ENCODE measurements around the gene CA7.
"Not testable (repeated sequence)": the region's sequence is repeated elsewhere in the genome, so short reads cannot be mapped to it uniquely, and the experiment has no call there.

The CA7 gene

DNA sequence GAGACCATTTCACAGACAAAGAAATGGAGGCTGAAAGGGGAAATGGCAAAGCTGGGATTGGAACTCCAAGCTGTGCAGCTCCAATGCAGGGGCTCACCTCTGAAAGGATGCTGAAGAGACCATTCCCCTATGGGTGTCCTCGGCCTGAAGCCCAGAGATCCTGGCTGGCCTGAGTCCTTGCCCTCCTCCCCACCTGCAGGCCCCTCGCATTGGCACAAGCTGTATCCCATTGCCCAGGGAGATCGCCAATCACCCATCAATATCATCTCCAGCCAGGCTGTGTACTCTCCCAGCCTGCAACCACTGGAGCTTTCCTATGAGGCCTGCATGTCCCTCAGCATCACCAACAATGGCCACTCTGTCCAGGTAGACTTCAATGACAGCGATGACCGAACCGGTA lies 2.6 kb downstream of the CA7 start:
- no peak for FAIRE-seq

DNA sequence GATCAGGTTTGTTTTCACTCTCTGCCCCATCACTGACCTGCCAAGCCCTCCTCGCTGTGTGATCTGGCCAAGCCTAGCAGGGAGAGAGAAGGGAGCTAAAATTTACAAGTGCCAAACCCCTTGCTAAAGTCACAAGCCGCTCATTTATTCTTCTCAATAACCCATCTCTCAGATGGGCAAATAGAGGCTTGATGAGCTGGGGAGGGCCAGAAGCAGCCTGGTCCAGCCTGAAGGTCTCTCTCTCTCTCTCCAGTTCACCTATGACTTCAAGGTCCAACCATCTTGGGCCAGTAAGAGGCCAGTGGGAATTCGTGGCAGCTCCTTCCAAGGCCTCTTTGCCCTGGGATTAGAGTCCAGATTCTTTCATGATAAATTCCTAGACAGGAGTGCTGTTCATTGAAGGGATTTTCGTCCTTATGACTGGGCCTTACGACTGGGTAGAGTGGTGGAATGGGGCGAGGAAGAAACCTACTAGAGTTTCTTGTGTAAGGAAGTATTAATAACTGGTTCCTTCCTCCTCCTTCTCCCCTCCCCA lies 3.4 kb downstream of the CA7 start:
- no peak for FAIRE-seq

DNA sequence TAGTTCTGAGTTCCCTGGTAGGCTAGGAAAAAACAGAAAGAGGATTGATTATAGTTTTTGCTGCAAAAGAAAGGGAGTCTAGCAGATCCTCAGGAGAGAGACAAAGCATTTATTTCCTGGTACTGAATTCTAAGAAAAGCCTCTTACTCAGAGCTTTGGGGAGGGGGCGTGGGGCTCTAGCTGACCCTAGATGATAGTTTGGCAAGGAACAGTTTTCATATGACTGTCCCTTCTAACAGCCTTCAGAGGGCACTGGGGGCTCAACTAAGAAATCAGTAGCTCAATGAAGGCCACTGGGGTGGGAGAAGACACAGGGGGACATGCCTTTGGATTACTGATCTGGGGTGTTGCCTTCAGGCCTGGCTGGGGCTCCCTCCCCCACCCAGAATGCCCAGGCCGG lies 4.0 kb downstream of the CA7 start:
- FAIRE-seq: no peak

DNA sequence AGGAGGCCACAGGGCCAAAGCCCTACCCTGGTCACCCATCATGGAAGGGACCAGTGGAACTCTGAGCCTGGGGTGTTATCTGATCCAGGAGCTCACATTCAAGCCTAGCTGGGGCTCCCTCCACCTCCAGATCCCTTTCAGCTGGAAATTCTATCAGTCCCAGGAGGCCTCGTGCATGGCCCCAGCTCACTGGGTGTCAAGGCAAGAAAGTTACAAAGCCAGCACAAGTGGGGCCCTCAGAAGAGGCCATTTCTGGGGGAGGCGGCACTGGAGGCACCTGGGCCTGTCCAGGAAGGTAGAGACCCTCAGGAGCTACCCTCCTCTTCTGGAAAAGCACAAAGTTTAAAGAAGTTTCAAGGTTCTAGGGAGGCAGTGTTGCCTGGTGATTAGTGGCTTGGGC lies 4.8 kb downstream of the CA7 start:
- FAIRE-seq: no peak

DNA sequence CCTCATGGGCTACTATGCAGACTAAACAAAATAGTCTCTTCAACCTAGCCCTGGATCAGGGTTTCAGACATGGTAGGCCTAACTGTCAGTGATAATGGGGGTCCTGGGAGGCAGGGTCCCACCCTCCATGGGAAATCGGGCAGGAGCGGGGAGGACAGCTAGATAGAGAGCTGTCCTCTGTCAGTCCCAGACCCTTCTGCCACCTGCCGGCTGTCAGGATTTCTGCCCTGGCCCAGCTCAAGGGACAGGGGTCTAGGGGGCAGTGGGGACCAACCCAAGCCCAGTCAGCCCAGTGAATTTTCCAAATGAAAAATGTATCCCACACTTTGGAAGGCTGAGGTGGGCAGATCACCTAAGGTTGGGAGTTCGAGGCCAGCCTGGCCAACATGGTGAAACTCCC lies 5.3 kb downstream of the CA7 start:
- no peak for FAIRE-seq

DNA sequence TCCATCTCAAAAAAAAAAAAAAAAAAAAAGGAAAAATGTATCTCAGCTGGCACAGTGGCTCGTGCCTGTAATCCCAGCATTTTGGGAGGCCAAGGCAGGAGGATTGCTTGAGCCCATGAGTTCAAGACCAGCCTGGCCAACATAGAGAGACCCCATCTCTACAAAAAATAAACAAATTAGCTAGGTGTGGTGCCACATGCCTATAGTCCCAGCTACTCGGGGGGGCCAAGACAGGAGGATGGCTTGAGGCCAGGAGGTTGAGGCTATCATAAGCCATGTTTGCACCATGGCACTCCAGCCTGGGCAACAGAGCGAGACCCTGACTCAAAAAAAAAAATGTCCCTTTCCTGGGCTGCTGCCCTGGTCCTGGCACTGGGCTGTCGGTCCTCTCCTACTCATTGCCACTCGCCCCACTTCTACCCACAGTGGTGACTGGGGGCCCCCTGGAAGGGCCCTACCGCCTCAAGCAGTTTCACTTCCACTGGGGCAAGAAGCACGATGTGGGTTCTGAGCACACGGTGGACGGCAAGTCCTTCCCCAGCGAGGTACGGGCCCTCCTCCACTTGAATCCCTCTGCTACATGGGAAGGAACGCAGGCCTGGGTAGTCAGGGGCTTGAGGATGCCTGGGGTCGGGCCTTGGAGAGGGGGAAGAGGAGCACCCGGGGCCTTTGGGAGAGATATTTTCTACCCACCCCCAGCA lies 6.1 kb downstream of the CA7 start:
- no peak for FAIRE-seq

DNA sequence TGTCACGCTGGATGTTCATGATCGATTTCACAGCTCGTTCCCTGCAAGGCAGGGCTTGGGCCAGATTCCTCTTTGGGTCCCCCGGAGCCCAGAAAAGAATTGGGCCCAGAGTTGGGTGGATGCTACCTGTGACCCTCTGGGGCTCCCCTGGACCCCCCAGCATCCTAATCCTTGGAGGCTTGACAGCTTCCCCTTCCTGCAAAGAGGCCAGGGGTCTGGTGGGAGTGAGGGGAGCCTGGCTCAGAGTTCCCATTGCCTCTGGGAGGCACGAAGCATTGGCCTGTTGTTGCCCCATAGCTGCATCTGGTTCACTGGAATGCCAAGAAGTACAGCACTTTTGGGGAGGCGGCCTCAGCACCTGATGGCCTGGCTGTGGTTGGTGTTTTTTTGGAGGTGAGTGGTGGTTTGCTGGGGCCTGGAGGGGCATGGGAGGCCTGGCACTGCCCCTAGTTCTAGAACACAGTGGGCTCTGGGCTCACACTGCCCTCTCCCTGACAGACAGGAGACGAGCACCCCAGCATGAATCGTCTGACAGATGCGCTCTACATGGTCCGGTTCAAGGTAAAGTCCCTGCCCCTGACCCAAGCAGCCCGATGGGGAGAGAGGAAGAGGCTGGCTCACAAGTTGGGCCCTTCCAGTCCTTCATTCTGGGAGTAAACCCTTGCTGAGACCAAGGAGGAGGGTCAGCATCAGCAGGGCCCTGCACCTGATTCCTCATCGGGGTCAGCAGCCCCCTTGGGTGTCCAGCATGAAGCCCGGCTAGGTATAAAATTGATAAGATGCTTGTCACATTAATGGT lies 7.2 kb downstream of the CA7 start:
- no peak for FAIRE-seq

DNA sequence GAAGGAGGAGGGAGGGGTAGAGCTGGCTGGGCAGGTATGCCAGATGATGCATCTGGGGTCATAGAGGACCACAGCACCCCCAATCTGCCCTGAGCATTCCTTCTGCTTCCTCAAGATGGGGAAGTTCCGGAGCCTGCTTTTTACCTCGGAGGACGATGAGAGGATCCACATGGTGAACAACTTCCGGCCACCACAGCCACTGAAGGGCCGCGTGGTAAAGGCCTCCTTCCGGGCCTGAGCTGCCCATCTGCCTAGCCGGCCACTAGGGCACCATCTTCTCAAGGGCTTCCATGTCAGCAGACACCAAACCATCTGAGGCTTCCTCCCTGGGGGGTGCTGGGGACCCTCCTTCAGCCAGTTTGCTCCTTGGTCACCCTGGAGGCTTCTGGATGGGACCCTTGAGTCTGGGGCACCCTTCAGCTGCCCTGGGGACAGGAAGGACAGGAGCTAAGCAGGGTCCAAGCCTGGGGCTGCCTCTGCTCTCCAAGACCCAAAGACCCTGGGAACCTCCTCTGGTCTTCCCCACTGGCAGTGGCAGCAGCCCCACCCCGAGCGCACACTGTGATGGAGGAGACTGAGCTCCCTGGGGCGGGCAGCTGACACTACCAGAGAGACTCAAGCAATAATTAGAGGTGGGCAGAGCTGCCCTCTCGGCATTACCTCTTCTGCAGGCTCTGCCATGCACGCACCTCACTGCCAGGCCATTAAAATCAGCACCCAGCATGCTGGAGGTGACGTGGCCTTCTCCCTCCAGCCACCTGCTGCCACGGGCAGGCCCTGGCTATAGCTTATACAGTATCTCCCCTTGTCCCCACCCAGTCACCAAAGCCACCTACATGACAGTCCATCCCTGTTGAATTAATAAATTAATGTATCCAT lies 9.3 kb downstream of the CA7 start:
- FAIRE-seq: no peak

DNA sequence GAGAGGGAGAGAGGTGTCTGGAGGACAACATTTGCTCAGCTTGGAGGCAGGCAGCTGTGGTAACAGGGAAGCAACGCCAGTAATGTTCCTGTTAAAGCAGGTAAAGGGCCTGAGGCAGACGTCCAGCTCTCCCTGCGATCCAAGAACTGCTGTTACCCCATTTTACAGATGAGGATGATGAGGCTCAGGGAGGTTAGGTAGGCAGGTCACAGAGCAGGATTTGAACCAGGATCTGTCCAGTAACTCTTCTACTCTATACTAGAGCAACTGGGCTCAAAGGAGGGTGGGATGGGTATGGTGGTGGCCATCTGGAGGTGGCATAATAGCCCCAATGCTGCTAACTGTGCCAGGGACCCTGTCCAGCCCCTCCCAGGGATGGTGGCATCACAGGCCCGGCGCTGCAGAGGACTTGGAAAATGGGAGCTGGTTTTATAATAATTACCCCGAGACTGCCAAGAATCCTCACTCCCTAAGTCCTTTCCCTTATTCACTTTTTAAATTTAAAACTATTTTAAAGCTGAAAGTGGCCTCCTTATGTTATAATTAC lies 12.0 kb downstream of the CA7 start:
- FAIRE-seq: no peak

DNA sequence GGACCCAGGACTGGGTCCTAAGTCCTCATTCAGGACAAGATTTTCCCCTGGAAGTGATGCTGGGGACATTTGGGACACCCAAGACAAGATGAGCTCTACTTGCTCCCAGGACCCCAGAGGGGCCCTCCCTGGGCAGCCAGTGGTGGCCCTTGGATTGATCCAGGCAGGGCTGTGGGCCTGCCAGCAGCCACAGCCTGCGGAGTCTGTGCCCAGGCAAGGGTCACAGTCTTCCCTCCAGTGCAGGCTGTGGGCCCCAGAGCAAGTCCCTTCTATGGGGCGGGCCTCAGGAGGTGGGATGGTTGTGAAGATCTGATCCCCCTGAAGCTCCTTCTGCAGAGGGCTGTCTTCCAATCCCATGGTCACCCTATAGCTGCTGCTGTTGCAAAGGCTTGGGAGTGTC lies 12.6 kb downstream of the CA7 start:
- FAIRE-seq: no peak

DNA sequence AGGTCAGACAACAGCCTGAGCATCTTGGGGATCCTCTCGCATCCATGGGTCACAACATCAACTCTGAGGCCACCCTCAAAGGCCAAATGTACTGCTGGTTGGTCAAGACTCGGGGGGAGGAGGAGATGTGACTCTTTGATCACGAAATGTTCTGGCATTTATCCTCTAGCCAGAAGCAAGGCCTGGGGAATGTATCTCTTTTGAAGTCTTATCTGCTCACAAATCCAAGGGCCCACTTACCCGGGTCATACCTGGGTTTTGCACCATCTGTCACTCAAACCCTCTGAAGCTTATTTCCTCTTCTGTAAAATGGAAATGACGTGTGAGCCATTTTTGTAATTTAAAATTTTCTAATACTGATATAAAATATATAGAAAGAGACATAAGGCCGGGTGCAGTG lies 13.2 kb downstream of the CA7 start:
- FAIRE-seq: no peak

DNA sequence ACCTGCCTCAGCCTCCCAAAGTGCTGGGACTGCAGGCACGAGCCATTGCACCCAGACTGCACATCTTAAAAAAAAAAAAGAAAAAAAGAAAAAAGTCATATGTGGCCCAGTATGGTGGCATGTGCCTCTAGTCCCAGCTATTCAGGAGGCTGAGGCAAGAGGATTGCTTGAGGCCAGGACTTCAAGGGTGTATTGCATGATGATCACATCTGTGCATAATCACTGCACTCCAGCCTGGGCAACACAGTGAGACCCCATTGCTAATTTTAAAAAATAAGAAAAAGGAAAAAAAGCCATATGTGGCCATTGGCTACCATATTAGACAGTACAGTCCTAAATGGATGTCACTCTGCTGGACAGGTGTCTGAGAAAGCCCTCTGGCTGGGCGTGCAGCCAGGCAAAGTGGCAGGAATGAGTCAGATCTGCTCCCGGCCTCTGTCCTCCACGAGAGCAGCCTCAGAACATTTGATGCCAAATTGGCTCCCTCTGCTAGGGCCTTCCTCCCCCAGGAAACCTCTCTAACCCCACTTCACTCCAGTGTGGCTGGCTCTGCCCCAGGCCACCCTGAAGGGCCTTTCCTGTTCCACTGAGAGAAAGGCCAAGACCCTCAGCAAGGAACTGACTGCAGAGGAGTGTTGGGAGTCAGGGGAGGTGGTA lies 14.7 kb downstream of the CA7 start:
- no peak for FAIRE-seq

DNA sequence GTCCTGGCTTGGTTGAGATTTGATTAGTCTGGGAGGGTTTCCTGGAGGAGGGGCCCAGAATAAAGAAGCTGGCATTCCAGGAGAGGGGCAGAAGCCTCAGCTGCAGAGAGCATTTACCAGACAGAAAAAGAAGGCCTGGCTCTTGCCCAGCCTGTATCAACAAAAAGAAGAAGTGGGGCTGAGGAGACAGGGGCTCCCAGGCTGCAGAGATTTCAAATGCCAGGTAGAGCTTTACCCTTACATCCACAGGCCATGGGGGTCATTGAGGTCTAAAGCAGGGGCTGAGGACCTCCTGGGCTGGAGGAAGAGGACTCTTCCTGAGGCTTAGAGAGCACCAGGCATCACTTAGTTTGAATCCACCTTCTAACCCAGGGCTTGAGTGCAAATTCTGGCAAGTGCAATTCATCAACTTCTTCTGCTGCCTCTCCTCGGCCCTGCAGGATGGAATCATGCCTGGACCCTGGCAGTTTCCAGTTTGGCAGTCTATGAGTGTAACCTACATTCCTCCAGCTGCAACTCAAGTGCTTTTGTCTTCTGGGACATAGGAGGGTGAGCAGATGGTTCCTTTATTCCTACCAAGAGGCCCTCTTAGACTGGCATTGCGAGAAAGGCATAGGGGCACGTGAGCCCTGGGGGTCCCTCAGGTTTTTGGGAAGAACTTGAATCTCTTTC lies 15.3 kb downstream of the CA7 start:
- no peak for FAIRE-seq

DNA sequence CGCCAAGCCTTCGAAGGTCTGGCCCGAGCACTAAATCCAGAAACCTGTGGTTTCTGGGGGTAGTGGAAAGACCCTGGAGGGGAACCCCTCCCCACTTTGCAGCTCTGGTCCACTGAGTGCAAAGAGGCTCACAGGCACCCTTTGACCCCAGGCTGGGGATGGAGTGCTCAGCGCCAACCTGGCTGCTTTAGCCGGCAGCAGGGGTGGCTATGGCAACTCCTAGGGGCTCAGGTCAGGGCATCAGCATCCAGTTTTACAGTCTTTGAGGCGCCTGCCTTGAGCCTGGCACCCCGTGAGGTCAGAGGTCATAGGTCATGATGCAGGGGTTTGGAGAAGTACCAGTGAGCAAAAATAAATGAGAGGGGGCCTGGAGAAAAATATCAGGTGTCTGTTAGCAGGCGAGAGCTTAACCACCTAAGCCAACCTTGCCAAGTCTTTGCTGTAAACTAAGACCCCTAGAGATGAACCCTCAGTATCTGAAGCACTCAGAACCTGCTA lies 17.9 kb downstream of the CA7 start:
- no peak for FAIRE-seq

DNA sequence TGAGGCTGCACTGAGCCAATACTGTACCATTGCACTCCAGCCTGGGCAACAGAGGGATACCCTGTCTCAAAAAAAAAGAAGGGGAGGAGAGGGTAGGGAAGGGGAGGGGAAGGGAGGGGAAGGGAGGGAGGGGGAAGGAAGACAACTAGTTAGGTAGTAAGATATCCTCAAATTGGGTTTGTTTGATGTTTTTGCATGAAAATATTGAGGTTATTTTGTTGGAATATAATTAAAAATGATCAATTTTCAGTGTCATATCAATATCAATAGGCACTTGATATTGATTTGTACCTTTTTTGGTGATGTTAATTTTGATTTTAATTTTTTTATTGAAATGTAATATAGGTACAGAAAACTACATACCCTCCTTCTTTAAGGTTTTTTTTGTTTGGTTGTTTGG lies 19.5 kb downstream of the CA7 start:
- FAIRE-seq: no peak

DNA sequence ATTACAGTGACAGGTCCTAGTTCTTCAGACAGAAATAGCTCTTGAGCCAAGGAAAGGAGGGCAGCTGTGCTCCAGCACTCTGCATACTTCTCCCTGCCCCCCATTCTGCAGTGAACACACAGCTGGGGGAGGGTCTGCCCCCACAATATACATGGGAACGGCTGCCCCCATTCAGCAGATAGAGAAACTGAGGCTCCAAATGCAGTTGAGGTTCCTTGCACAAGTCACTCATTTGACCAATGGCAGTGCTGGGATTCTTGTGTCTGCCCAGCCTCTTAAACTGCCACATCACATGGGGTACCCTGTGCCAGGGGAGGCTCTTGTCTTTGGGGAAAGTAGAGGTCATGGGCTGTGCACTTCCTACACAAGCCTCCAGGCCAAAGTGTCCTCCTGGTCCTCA lies 25.2 kb downstream of the CA7 start:
- no peak for FAIRE-seq

DNA sequence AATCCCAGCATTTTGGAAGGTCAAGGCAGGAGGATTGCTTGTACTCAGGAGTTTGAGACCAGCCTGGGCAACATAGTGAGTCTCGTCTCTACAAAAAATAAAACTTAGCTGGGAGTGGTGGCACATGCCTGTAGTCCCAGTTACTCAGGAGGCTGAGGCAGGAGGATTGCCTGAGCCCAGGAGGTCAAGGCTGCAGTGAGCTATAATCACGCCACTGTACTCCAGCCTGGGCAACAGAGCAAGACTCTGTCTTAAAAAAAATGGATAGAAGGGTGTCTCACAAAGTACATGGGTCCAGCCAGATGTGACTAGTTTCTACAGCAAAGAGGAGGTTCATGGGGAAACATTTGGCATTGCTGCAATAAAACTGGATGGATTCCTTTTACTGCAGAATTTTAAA lies 27.1 kb downstream of the CA7 start:
- not testable (repeated sequence) for FAIRE-seq

DNA sequence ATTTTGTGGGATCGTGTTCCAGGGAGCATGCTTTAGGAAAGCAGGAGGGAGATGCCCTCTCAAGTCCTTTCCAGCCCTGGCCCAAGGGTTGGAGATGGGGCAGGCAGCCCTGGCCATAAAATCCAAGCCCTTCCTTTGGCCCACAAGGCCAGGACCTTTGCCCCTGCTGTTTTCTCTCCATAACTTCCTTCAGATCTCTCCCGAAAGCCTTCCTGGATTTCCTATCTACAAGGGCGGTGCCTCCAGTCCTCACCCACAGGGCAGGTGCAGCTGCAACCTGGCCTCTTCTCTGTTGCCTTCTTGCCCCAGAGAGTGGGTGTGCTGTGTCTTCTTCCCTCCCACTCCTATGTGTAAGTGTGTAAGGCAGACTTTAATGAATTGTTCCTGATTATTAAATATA lies 27.6 kb downstream of the CA7 start:
- no peak for FAIRE-seq

DNA sequence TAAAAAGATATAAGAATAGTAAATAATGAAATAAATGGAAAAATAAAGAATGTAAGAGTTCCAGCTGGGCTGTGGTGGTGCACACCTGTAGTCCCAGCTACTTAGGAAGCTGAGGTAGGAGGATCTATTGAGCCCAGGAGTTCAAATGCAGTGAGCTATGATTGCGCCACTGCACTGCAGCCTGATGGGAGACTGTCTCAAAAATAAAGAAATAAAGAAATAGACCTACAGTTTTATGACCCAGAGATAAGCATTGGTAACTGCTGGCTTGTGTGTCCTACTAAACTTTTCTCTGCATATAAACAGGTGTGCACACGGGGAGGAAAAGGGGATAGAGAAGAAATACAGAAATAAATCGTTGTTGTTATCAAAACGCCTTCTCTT lies 28.3 kb downstream of the CA7 start:
- no peak for FAIRE-seq

DNA sequence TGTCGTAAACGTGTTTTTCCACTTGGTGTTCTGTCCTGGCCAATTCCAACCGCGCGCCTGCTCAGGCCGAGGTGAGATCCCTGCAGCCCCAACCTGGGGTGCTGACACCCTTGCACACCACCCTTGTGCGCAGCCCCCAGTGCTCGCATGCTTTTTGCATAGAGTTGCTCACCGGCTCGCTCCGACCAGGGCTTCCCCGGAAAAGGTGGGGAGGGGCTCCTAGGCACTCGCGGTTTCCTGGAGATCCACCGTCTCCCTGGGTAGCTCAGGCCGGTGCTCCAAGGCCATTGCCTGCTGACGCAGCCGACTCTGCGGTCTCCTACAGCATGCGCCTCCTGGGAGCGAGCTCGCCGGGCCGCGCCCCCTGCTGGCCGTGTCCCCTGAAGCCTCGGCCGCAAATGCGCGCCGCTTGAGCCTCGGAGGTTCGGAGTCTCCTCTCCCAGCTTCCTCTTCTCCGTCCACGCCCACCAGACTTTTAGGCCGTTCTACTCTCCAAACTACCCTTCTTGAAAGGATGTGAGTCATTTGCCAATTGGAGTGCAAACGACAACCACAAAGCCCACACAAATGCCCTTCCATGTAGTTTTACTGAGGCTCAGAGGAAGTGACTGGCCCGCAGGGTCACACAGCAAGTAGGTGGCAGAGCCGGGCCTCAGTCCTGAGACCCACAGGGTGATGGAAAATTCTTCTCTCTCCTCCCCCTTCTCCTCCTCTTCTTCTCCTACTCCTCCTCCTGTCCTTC lies 28.9 kb downstream of the CA7 start:
- FAIRE-seq: no peak

DNA sequence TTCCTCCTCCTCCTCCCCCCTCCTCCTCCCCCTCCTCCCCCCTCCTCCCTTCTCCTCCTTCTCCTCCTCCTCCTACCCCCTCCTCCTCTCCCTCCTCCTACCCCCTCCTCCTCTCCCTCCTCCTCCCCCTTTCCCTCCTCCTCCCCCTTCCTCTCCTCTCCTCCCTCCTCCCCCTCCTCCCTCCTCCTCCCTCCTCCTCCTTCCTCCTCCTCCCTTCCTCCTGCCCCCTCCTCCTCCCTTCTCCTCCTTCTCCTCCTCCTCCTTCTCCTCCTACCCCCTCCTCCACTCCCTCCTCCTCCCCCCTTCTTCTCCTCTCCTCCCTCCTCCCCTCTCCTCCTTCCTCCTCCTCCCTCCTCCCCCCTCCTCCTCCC lies 29.5 kb downstream of the CA7 start:
- no peak for FAIRE-seq

Measured in colon (tissue), 2 donors.